Stimulated activated CD4-positive, alpha-beta T cell treated with anti-CD3 and anti-CD28 coated beads, TNF-alpha, amount 100 ng/mL, for 48 hours (primary cell): ENCODE measurements around the gene XPO6.

Source experiments
- DNase-seq, 3 donors: peaks; one replicate each; pipeline ENCODE4 v3.0.0-alpha.2; 2020; ENCODE audit warnings: low read depth in 3 of 3

The XPO6 gene

DNA sequence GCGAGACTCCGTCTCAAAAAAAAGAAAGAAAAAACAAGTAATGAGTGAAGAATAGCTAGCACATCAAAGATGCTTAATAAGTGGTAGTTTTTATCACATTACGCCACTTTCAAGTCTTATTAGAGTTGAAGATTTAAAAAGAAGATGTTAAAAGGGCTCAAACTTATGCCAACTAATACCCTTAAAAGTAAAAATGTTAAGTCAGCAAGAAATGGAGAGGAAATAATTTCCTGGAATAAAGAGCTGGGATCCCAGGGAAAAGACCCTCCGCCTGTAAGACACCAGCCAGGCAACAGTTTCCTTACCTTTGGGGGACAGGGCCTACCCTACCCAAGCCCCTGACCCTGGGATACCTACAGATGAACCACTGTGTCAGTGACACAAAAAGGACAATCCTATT, 3.6 kb downstream of the XPO6 start:
- DNase-seq = no peak

DNA sequence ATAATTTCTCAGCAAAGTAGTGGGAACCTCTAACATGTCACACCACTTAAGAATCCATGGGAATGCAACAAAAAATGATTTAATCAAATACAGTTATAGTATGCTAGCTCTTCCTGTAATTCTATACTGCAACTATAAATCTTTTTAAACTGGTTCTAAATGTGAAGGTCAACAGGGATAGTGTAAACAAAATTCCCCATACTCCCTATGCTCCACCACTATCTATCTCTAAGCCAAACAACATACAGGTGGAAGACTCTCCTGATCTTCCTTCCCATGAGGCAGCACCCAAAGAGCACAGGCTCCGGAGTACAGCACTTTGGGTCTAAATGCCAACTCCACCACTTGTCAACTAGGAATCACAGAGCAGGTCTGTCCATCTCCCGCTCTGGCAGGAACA, 4.4 kb downstream of the XPO6 start:
- DNase-seq = no peak

DNA sequence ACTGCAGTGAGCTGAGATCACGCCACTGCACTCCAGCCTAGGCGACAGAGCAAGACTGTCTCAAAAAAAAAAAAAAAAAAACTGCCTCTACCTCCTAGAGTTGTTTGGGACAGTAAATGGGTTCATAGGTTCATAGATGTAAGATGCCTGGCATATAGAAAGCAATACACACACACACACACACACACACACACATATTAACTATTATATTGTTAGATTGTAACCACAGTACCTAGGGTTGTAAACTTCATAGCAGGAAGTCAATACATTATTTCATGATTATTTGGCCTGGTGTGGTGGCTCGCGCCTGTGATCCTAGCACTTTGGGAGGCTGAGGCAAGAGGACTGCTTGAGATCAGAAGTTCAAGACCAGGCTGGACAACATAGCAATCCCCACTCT, 5.8 kb downstream of the XPO6 start:
- DNase-seq = no peak

GRCh38 chr16:28205117-28205899, 6.5 kb downstream of the XPO6 start:
- no peak for DNase-seq

DNA sequence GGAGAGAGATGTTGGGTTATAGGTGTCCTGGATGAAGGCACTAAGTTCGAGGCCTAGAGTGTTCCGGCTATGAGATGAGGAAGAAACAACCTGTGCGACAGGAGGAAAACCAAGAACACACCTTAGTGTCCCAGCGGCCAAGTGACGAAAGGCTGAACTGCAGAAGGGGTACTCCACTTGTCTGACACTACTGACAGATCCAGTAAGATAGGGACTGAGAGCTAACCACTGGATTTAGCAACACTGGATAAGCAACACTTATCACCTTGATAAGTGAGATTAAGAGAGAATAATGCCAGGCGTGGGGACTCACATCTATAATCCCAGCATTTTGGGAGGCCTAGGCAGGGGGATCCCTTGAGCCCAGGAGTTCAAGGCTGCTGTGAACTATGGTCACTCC, 7.1 kb downstream of the XPO6 start:
- no peak for DNase-seq

DNA sequence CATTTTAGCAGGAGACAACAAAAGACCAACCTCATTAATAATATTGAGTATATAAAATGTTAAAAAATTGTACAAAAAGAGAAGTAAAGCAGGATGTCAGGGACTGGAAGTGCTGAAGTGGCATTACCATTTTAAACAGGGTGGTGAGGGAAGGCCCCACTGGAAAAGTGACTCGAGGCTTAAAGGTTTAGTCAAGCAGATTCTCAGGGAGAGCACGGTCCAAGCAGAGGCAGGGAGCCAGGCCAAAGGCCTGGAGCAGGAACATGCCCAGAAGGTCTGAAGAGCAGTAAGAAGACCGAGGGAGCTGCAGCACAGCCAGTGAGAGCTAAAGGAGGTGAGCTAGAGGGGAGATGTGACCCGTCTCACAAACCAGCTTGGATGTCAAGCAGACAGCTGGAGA, 7.6 kb downstream of the XPO6 start:
- DNase-seq = no peak

- DNase-seq = peak in 1 of 3 donors; percentile 53
Observed at GRCh38 chr16:28202147-28202746, 9.5 kb downstream of the XPO6 start.

GRCh38 chr16:28200661-28201060, 11.1 kb downstream of the XPO6 start:
- DNase-seq = no peak

GRCh38 chr16:28196387-28196987, 15.3 kb downstream of the XPO6 start:
- DNase-seq = no peak

- no peak for DNase-seq
Observed at GRCh38 chr16:28195859-28196258, 15.9 kb downstream of the XPO6 start.

GRCh38 chr16:28193530-28194423, 18.0 kb downstream of the XPO6 start:
- DNase-seq = peak in 1 of 3 donors; percentile 29

DNA sequence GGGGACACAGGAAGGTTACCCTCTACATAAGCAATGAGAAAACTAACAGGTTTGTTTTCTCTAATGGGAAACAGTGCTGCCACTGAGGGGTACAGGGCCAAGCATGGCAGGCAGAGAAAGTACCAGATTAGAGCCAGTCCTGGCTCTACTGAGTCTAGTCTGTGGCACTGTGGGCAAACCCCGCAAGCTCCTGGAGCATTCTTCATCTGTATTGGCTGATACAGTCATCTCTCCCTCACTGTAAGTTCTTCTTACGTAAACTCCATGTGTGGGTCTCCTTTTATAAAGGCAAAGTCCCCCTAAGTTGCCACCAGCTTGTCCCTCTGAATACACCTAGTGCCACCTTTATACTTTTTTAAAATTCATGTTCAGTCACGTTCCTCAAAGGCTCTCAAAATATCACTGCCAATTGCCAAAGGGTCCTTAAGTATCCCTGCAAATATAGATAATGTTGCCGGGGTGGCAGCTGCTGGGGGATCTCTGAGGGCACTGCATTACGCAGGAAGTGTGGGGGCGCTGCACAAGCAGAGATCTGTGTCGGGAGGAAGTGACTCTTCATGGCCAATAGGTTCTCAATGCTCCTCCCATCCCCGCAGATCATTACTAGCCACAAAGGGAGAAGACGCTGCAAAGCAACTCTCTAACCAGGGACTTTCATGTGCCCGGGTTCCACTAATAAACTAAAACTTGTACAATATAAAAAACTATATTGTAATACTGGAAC, 18.8 kb downstream of the XPO6 start:
- peak; percentile 41 to 64 (median 61) for DNase-seq

DNA sequence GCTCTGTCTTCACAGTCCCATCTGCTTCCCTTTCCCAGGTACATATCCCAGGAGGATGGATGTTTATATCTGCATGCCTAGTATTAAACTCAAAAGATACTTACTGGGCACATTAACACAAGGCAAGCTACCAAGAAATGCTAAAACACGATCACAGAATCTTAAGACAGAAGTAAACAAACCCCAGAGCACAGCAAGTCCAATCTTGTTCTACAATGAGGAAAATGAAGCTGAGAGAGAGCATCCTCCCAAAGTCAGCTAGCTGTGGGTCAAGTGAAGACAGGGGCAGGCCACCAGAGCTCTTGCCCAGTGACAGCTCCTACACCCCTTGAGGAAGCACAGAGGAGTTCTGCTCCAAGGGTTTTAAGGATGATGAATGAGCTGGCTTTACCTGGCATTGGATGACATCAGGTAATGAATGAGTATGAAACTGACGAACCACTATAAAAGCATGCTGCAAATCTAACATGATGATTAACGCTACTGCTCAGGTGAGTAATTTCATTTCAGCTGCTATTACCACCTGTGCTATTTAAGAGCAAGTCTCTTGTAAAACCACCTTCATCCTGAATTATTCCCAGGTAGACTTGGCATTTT, 20.3 kb downstream of the XPO6 start:
- no peak for DNase-seq

DNA sequence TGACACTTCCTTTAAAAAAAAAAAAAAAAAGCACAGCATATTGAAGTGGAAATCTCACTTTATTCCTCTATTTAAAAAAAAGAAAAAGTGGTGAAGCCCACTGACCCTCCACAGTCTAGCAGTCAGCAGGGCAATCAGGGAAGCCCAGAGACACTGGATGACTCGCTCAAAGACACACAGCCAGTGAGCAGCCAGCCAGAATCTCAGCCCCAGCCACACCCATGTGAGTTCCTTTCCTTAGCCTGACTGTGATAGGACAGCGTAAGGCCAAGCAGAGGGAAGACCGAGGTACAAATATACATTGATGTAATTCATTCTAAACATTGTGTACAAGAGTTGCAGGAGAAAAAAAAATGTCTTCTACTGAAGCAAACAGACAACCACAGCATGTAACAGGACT, 22.5 kb downstream of the XPO6 start:
- no peak for DNase-seq

- no peak for DNase-seq
Observed at GRCh38 chr16:28188085-28188916, 23.5 kb downstream of the XPO6 start.

- DNase-seq = no peak
Observed at GRCh38 chr16:28187595-28188004, 24.2 kb downstream of the XPO6 start.

- DNase-seq = no peak
Observed at GRCh38 chr16:28186752-28187151, 25.0 kb downstream of the XPO6 start.

DNA sequence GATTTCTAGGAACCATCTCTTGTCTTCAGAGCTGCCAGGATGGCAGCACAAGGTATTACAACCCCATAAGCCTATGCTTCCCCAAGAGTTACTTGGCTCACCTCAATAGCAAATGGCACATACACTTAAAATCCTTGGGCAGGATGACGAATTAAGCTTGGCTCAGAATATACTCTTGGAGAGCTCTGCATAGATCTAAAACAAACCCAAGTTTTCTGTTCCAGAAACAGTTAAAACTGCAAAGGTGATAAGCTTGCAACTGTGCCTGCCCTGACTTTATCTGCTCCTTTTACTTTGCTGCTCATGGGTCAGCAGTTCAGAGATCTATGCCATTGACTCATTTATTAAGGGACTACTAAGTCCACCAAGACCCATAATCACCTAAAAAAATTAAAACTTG, 26.1 kb downstream of the XPO6 start:
- no peak for DNase-seq

GRCh38 chr16:28184625-28185024, 27.1 kb downstream of the XPO6 start:
- no peak for DNase-seq

- no peak for DNase-seq
Observed at GRCh38 chr16:28183930-28184329, 27.8 kb downstream of the XPO6 start.
